Measurements from ENCODE around the gene ST3GAL3. TPM values are rescaled to one million over a fixed set of nuclear protein-coding genes. Genes with fewer than 3 reads are reported as not detected.

ST3GAL3 gene
- total RNA-seq, 1 experiment from 2014 or later: 20.0 TPM

DNA sequence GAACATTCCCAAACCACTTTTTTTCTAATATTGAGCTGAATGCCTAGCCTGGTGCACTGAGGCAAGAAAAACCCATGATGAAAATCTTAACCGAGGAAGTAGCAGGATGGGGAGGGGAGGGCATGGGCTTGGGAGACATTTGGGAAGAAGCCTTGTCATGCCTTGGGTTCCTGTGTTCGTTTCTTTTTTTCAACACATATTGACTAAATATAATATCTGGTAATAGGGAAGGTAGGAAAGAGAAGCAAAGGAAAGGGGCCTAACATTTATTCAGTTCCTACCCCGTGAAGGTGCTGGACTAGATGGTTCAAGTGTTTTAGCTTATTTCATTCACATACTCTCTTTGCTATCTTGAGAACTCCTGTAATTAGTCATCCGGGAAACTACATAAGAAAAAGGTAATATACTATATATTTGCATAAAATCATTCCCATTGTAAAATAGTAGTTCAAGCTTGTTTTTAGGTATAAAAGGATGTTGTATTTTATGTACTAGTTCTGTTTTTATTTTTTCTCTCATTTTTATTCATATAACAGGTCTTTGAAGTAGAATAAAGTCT lies 62.1 kb downstream of the ST3GAL3 start:
- intact Hi-C loops (cut with micrococcal nuclease; ENCODE audit: unreplicated experiment): no loop called here
- H3K27me3 Mint-ChIP-seq (ENCODE audit: unreplicated experiment): no peaks in the 10 kb centered on the region
- H3K4me3 Mint-ChIP-seq (ENCODE audit: low read depth, unreplicated experiment): no peak overlapping the region
- TF ChIP-seq, protein P1, sequence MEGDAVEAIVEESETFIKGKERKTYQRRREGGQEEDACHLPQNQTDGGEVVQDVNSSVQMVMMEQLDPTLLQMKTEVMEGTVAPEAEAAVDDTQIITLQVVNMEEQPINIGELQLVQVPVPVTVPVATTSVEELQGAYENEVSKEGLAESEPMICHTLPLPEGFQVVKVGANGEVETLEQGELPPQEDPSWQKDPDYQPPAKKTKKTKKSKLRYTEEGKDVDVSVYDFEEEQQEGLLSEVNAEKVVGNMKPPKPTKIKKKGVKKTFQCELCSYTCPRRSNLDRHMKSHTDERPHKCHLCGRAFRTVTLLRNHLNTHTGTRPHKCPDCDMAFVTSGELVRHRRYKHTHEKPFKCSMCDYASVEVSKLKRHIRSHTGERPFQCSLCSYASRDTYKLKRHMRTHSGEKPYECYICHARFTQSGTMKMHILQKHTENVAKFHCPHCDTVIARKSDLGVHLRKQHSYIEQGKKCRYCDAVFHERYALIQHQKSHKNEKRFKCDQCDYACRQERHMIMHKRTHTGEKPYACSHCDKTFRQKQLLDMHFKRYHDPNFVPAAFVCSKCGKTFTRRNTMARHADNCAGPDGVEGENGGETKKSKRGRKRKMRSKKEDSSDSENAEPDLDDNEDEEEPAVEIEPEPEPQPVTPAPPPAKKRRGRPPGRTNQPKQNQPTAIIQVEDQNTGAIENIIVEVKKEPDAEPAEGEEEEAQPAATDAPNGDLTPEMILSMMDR (IDR thresholded peaks at IDR 0.05; ENCODE audit: unreplicated experiment): no peak
- H3K4me1 Mint-ChIP-seq (ENCODE audit: low read depth, unreplicated experiment): no peaks in the 10 kb centered on the region
- CTCF ChIA-PET: interaction anchor here (0.7 to 1.5 kb wide), 2 partner anchors 9 to 673 kb away, joined by 3 to 7 read pairs; no protein-coding TSS in a partner anchor
- H3K9me3 Mint-ChIP-seq (ENCODE audit: low read depth, unreplicated experiment): no peaks in the 10 kb centered on the region
- no peak overlapping the region for H3K27ac Mint-ChIP-seq (ENCODE audit: unreplicated experiment)
- H3K36me3 Mint-ChIP-seq (ENCODE audit: insufficient read depth, unreplicated experiment): no peaks in the 10 kb centered on the region
- no TSS peak for BruUV-seq (replicated peaks)
- DNase-seq: no peak

DNA sequence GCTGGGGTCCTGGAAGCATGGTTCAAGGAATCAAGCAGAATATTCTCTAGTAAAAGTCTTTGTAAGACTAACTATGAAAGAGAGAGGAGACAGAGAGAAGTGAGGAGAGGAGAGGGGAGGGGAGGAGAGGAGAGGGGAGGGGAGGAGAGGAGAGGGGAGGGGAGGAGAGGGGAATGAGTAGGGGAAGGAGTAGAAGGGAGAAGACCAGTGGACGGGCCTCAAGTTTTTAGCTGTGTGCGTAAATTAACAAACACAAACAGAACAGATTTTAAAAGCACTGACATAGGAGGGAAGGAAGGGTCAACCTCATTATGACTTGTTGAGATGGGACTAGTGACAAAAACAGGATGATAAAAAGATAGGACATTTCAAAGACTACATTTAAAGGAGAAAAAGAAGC lies 62.8 kb downstream of the ST3GAL3 start:
- BruUV-seq (replicated peaks): no TSS peak
- no peak for DNase-seq
- Mint-ChIP-seq H3K9me3 (ENCODE audit: low read depth, unreplicated experiment) (no peaks in the 10 kb centered on the region), H3K4me1 (ENCODE audit: low read depth, unreplicated experiment) (no peaks in the 10 kb centered on the region), H3K36me3 (ENCODE audit: insufficient read depth, unreplicated experiment) (no peaks in the 10 kb centered on the region), H3K4me3 (ENCODE audit: low read depth, unreplicated experiment) (no peak overlapping the region), H3K27me3 (ENCODE audit: unreplicated experiment) (no peaks in the 10 kb centered on the region), H3K27ac (ENCODE audit: unreplicated experiment) (no peak overlapping the region)
- intact Hi-C loops (cut with micrococcal nuclease; ENCODE audit: unreplicated experiment): no loop called here
- TF ChIP-seq, protein P1 (IDR thresholded peaks at IDR 0.05; ENCODE audit: unreplicated experiment): no peak
- CTCF ChIA-PET: interaction anchor here (1.5 kb wide), 1 partner anchor 9 kb away, joined by 7 read pairs; no protein-coding TSS in a partner anchor

DNA sequence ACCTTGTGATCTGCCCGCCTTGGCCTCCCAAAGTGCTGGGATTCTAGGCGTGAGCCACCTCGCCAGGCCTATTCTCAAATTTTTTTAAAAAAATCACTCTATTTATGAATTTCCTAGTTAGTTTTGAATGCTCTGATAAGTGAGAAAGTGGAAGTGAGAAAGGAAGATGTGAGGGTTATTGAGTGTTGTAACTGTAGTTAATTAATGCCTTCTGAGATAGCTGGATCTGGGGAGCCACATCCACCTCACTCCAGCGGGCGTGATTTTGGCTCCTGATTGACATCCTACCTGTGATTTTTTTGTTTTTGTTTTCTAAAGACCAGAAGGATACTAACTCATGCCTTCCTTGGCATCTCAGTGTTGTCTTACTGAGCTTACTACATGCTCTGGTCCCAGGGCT lies 65.6 kb downstream of the ST3GAL3 start:
- Mint-ChIP-seq H3K27me3 (ENCODE audit: unreplicated experiment) (no peaks in the 10 kb centered on the region), H3K27ac (ENCODE audit: unreplicated experiment) (no peak overlapping the region), H3K4me1 (ENCODE audit: low read depth, unreplicated experiment) (no peaks in the 10 kb centered on the region), H3K9me3 (ENCODE audit: low read depth, unreplicated experiment) (no peaks in the 10 kb centered on the region), H3K4me3 (ENCODE audit: low read depth, unreplicated experiment) (no peak overlapping the region), H3K36me3 (ENCODE audit: insufficient read depth, unreplicated experiment) (no peaks in the 10 kb centered on the region)
- DNase-seq: no peak
- TF ChIP-seq, protein P1 (IDR thresholded peaks at IDR 0.05; ENCODE audit: unreplicated experiment): no peak
- CTCF ChIA-PET: no interaction called here
- BruUV-seq (replicated peaks): no TSS peak
- intact Hi-C loops (cut with micrococcal nuclease; ENCODE audit: unreplicated experiment): no loop called here

DNA sequence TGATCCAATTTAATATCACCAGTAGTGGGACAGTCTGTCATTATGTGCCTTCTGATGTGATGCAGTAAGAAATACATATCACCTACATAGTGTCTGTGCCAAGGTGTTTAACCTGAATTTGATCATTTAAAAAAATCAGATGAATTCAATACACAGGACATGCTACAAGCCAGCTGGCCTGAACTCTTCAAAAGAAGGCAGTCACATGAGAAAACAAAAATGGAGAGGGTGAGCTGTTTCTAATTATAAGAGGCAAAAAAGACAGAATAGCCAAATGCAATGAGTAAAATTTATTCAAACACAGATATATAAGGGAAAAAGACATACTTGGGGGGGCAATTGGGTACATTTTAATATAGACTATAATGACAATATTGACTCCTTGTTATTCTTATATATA lies 66.5 kb downstream of the ST3GAL3 start:
- intact Hi-C loops (cut with micrococcal nuclease; ENCODE audit: unreplicated experiment): no loop called here
- DNase-seq: no peak
- Mint-ChIP-seq H3K4me3 (ENCODE audit: low read depth, unreplicated experiment) (no peak overlapping the region), H3K4me1 (ENCODE audit: low read depth, unreplicated experiment) (no peaks in the 10 kb centered on the region), H3K27ac (ENCODE audit: unreplicated experiment) (no peak overlapping the region), H3K9me3 (ENCODE audit: low read depth, unreplicated experiment) (no peaks in the 10 kb centered on the region), H3K27me3 (ENCODE audit: unreplicated experiment) (no peaks in the 10 kb centered on the region), H3K36me3 (ENCODE audit: insufficient read depth, unreplicated experiment) (no peaks in the 10 kb centered on the region)
- BruUV-seq (replicated peaks): no TSS peak
- TF ChIP-seq, protein P1 (IDR thresholded peaks at IDR 0.05; ENCODE audit: unreplicated experiment): no peak
- CTCF ChIA-PET: no interaction called here
